ENCODE measurements around the gene CAB39L. TPM values are rescaled to one million over a fixed set of nuclear protein-coding genes. Genes with fewer than 3 reads are reported as not detected.

Gene CAB39L
- total and polyA plus RNA-seq, 2 donors (not counting 3 experiments of a cell fraction or from before 2014, with no cell fraction given), result 3.1 to 7.2 TPM

- dilution Hi-C loops (cut with MboI; ENCODE audit: extremely low pct_ligation_motif_present, low sequenced_read_pairs), result no loop called here
Observed at GRCh38 chr13:49298903-49299605, 144.8 kb downstream of the CAB39L start.

More at GRCh38 chr13:49298903-49299605, 144.8 kb downstream of the CAB39L start:
- FAIRE-seq (no peak), DNase-seq (ENCODE audit: low read depth, low spot score) (no peak)
- H3K79me2 ChIP-seq (ENCODE audit: control insufficient read depth, insufficient read depth, low read length), result no peaks in the 10 kb centered on the region
- intact Hi-C loops (cut with micrococcal nuclease), result no loop called here
- no peak for TF ChIP-seq GATA2 (IDR thresholded peaks at IDR 0.05; ENCODE audit: insufficient read depth, insufficient read length, low read depth, low read length)
- no peak for TF ChIP-seq EZH2 (IDR thresholded peaks at IDR 0.05; ENCODE audit: borderline replicate concordance, low read depth, low read length, severe bottlenecking)
- no peak for TF ChIP-seq MYC (IDR thresholded peaks at IDR 0.05; ENCODE audit: low read depth, low read length)
- no peak for TF ChIP-seq FOS (IDR thresholded peaks at IDR 0.05; ENCODE audit: borderline replicate concordance, insufficient read depth, low read length)
- no peak for TF ChIP-seq JUN (IDR thresholded peaks at IDR 0.05; ENCODE audit: borderline replicate concordance, insufficient read depth, insufficient read length, low read depth)
- no peak for TF ChIP-seq CTCF (IDR thresholded peaks at IDR 0.05; ENCODE audit: extremely low read depth in 1 of 2, insufficient read depth in 1 of 2, low read depth in 1 of 2, low read length in 2 of 2)
- TF ChIP-seq POLR2A (IDR thresholded peaks at IDR 0.05; ENCODE audit: low read depth, low read length), result no peak
- no peak for TF ChIP-seq MAX (IDR thresholded peaks at IDR 0.05; ENCODE audit: insufficient read depth, insufficient read length)
- TF ChIP-seq POLR2AphosphoS5 (IDR thresholded peaks at IDR 0.05; ENCODE audit: insufficient read depth, low read depth, low read length), result no peak
- no peak overlapping the region for H3K9ac ChIP-seq (replicated peaks; ENCODE audit: extremely low read depth, insufficient read depth, low read length)
- no peaks in the 10 kb centered on the region for H3K36me3 ChIP-seq (ENCODE audit: control insufficient read depth in 2 of 2, extremely low read depth in 1 of 2, insufficient read depth in 2 of 2, low read length in 2 of 2)
- H3K9me3 ChIP-seq (replicated peaks; ENCODE audit: control insufficient read depth, insufficient read depth, low read length), result no peaks in the 10 kb centered on the region
- ChIA-PET POLR2A (no interaction called here), CTCF (interaction anchor here (1.0 to 1.1 kb wide), 2 partner anchors 23 to 308 kb away, joined by 4 to 6 read pairs; no protein-coding TSS in a partner anchor)
- H3K9me1 ChIP-seq (replicated peaks; ENCODE audit: control insufficient read depth, extremely low read depth, insufficient read depth, low read length), result no peaks in the 10 kb centered on the region
- H2AFZ ChIP-seq (ENCODE audit: low read depth, low read length), result no peak overlapping the region
- H3K4me2 ChIP-seq (ENCODE audit: insufficient read depth, low read length), result no peak overlapping the region
- no peaks in the 10 kb centered on the region for H4K20me1 ChIP-seq (replicated peaks; ENCODE audit: control insufficient read depth, extremely low read depth, insufficient read depth, low read length)
- BruUV-seq (replicated peaks), result no TSS peak
- no peak overlapping the region for H3K4me3 ChIP-seq (replicated peaks in 1 of 3; ENCODE audit: insufficient read depth in 1 of 3, low read depth in 1 of 3, low read length in 3 of 3)
- H3K4me1 ChIP-seq (ENCODE audit: control insufficient read depth, extremely low read depth, insufficient read depth, low read length), result peaks cover 7% of the 10 kb centered on the region
- H3K27me3 ChIP-seq (ENCODE audit: control insufficient read depth in 2 of 2, insufficient read depth in 2 of 2, low read length in 2 of 2), result no peaks in the 10 kb centered on the region
- H3K27ac ChIP-seq (ENCODE audit: insufficient read depth, low read depth, low read length), result no peak overlapping the region

Measured in endothelial cell of umbilical vein (primary cell).